GM19099 (cell line): ENCODE results near the gene TRAPPC12.

Experiments used
- POLR2A ChIP-seq: IDR thresholded peaks from 3 replicates; pipeline ENCODE4 v1.6.1; 2011; ENCODE audit warnings: low read depth; ENCODE audit not compliant: insufficient read length; ENCODE audit errors: extremely low read depth

TRAPPC12 gene

DNA sequence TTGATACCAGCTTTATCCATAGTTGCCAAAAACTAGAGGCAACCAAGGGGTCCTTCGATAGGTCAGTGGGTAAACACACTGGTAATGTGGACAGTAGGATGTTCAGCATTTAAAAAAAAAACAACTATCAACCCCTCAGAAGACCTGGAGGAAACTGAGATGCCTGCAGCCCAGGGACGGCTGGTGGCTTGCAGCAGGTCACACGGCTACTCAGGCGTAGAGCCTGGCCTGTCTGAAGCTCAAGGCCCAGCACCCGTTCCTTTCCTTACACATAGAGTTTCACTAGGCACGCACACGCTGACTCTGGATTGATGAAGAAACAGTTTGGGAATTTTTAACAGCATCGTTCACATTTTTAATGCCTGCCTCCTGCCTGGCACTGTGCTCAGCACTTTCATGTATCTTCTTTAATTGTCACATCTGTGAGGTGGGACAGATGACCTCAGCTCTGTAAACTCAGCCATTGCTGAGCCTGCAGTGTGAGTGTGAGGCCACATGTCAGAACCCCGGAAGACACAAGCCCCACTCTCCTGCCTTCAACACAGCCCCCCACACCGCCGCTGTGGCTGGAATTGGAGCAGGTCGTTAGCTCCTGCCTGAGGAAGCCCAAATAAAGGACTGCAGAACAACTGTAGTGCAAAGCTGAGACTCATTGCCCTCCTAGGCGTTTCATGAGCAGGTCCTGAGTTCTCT is 40.7 kb downstream of the TRAPPC12 start:
- no peak for TF ChIP-seq POLR2A

DNA sequence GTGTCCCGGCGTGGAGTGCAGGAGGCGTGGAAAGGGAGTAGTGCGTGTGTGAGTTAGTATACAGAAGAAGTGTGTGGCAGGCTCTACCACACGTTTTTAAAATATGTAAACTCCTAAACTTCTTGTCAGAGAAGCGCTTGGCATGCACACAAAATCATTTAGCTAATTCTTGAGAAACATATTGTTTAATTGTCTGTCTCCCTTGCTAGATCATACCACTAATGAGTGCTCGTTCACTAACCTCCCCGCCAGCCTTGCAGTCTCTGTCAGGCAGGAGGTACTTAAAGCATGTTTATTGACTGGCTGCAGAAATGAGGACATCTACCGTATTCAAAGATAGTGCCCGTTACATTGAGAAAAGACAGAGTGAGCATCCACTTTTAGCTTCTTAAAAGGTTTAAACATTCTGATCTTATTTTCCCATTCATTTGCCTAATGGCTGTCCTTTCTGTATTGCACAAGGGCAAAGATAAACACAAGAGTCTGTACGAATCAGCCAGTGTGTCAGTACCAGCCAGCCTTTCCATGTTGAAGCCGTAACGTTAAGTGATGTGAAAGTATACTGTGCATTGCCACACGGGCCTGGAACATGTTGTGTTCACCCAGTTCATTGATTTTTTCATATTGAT is 41.4 kb downstream of the TRAPPC12 start:
- no peak for TF ChIP-seq POLR2A

DNA sequence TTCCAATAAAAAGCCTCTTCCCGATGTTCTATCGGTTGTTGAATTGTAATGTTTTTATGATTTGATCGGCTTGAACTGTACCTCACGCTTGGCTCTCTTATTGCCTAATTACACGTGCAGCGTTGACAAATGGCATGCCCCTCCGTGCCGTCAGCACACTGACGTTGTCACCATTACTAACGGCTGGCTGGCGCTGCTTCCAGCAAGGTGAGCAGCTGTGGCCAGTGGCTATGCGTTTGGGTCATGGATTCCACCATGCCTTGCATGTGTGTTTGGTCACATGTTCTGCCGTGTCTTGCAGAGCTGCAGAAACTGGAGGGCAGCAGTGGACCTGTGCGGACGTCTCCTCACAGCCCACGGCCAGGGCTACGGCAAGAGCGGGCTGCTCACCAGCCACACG is 42.1 kb downstream of the TRAPPC12 start:
- TF ChIP-seq POLR2A: no peak

DNA sequence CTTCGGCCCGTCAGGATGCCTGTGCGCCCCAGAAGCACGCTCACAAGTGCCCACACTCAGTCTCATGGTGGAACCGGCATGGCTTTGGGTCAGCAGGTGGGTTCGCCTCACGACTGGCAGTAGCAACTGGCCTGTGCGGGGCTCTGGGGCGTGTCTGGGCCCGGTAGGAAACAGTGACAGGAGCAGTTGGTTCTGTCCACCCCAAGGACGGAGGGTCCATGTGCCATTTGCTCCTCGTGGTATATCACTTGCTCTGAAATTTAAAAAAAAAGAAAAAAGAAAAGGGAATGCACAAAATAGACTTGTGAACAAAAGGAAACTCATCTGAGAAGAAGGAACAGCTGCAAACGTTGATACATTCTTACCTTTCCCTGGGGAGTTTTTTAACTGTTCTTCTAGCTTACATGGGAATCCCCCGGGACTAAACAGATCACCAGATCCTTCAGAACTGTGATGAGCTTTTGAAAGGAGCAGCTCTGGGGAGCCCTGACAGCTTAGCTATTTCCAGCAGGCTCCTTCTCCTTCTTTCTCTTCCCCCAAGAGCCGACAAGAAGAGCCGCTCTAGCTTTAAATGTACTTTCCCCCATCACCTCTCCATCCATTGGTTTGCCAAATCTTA is 42.8 kb downstream of the TRAPPC12 start:
- no peak for TF ChIP-seq POLR2A

DNA sequence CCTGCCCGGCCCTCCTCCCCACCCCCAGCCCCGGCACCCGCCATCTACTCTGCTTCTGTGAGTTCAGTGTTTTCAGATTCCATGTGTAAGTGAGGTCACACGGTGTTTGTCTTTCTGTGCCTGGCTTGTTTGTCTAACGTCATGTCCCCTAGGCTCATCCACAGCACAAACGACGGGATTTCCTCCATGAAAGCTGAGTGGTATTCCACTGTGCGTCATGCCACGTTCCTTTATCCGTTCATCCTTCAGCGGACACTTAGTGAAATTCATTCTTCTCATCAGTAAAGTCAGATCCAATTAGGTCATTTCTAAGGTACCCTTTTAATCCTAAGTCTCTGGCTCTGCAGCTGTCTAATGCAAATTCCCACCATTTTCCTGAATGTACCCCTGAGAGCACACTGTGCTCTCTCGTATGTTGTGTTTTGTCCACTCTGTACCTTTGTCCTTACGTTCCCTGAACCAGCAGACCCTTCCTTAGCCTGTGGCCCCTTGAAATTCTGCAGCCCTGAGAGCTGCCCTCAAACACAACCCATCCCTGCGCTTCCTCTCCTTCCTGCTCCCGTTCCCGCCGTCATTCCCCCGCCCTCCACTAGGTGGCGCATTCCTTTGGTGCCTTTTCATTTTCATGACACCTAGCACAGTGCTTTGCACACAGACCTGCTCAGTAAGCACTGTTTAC is 44.1 kb downstream of the TRAPPC12 start:
- TF ChIP-seq POLR2A: no peak

DNA sequence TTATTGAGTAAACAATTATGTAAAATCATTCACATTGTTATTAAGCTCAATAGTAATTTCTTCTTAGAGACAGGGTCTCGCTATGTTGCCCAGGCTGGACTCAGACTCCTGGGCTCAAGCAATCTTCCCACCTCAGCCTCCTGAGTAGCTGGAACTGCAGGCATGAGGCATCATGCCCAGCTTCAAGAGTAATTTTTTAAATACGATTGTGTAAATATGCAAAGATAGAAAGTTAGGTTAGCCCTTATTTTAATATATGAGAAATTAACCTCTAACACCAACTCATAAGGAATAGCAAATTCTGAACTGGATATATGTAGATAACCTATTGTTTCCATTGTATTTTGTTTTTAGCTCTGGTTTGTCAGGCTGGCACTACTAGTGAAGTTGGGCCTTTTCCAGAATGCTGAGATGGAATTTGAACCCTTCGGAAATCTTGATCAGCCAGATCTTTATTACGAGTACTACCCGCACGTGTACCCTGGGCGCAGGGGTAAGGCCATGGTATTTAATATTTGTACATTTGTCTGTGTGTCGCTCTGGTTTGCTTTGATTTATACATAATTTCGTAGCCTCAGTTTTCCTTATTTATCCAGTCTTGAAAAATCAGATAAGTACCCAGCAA is 44.8 kb downstream of the TRAPPC12 start:
- TF ChIP-seq POLR2A: no peak

DNA sequence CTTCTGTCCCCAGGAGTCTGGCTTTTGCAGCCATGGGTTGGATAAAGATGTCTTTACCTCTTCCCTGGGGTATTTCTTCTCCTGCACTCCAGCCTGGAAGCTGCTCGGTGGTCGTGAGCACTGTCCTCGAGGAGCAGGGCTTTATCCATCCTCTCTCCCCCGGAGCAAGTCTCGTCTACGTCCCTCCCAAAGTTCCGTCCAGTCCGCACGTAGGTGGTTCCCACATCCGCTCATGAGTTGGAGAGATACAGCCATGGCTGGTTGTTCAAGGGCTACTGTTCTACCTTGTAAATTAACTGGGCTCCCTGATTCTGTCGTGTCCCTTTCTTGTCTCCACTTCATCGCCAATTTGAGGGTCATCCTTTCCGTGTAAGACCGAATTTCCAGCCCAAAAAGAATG is 47.1 kb downstream of the TRAPPC12 start:
- no peak for TF ChIP-seq POLR2A

DNA sequence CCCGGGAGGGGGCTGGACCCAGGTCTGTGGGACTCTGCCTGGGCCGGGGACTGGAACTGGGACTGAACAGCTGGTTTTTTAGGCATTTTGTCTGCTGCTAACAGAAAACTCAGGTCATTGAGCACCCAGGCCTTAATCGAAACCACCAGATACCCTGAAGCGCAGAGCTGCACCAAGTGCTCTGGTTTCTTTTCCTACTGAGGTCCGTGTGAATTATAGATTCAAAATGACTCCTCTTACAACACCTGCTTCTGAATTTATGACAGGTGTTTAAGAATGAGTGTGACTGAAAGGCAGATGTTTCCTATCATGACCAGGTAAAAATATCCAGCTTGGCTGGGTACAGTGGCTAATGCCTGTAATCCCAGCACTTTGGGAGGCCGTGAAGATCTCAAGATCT is 47.8 kb downstream of the TRAPPC12 start:
- TF ChIP-seq POLR2A: no peak

DNA sequence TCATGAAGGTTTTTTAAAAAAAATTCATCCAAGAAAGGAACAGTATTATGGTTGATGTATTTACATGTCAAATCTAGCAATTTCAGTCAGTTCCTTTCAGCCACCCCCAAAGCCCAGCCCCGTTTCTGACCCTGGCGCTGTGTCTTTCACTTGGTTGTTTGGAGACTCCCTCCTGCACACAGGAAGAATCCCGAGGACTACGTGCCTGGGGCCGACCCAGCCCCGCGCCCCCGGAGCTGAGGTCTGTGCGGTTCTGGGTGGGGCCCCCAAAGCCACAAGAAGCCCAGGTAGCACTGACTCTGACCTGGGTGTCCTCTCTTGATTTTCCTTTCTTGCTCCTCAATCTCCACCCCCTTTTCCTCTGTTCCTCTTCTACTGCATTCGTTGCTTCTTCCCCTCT is 49.1 kb downstream of the TRAPPC12 start:
- no peak for TF ChIP-seq POLR2A

DNA sequence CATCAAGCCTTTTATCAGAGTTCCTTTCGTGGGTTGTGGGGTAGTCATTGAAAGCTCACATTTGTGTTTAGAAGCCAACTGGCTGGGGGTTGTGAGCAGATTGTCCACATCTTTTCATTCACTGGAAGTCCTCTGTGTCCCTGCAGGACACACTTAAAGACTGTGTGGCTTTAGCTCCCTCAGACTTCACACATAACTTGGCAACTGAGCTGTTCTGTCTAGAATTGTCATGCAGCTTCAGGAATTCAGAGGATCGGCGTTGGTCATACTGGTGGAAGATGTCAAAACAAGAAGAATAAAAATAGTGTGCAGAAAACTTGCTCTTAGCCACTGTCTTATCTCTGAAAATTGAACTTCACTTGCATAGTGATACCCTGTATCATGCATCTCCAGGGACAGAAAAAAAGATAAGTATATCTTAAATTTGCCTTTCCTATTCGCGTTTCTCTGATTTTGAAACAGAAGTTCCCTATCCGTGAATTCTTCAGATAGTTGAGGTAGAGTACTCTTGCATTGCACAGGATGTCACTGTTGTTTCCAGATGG is 49.6 kb downstream of the TRAPPC12 start:
- TF ChIP-seq POLR2A: no peak

DNA sequence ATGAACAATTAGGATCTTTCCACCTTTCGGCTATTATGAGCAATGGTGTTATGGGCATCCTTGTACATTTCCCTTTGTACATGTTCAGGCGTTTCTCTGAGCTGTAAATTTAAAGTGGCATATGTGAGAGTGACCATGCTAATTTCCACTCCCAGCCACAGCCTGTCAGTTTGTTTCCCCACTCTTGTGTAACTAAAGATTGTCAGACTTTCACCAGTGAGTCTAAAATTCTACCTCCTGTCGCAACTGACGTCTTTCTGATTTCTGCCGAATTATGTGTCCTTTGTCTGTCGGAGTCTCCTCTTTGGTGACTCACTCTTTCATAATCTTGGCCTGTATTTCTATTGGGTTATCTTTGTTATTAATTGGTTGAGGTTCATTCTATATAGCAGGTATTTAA is 50.7 kb downstream of the TRAPPC12 start:
- no peak for TF ChIP-seq POLR2A

DNA sequence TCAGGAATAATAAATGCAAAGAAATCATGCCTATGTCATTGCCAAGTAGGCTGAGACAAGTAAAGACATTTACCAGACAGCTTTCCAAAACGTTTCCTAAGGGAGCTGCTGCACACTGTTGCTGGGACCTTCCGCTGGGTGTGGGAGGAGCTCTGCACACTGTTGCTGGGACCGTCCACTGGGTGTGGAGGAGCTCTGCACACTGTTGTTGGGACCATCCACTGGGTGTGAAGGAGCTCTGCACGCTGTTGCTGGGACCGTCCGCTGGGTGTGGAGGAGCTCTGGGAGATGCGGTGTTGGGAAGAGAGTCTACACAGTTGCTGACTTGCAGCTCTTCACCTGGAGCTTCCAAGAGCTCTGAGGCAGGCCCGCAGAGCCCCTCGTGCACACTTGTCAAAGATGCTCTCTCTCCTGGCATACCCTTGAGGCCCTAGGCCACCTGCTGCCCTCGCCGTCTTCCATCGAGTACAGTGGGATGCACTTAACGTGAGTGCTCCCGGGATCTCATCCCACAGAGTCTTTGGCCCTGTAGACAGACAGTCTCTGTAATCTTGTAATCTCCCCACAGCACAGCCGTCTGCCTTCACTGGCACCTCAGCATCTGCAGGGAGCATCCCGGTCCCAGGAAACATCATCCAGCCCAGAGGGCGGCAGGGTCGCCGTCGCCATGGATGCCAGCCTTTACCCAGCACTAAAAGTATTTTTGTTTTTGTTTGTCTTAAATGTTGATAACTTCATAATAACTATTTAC is 51.4 kb downstream of the TRAPPC12 start:
- no peak for TF ChIP-seq POLR2A

DNA sequence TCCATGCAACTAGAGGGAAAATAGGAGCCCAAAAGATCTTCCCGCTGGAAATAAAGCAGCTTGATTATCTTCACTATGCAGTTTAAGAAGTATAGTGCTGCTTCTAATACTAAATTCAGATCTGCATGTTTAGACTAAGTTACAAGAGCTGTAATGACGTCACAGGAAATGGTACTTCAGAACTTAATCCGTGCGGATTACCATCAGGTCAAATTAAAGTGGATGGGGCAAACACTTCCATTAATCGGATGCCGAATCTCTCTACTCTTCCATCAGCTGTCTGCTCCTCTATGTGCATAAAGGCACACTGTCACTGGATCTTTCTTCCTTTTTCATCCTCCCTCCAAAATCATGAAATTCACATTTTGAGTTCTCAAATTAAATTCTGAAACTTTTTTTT is 52.6 kb downstream of the TRAPPC12 start:
- no peak for TF ChIP-seq POLR2A

DNA sequence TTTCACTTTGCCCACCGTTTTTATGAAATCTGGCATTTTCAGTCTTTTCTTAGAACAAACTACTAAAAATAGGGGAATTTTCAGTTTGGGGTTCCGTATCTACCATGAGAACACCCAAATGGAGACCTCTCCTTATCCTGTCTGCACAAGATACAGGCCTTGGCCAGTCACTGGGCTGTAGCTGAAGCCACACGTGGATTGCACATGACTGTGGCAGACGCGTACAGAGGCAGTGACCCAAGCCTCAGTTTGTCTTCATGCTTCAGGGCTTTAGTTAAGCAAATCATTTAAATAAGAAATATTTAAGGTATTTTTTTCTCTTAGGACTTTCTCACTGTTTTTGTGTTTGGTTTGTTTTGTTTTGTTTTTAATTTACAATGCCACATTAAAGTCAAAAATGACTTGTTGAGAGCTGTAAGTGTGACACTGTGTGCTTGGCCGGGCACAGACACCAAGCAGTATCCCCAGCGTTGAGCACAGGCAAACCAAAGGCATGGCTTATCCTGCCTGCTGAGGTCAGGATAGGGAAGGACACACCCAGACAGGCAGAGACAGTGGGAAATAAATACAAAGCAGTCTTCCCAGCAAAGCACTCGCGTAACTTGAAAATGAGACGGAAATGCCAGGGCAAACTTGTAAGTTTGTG is 53.3 kb downstream of the TRAPPC12 start:
- no peak for TF ChIP-seq POLR2A

DNA sequence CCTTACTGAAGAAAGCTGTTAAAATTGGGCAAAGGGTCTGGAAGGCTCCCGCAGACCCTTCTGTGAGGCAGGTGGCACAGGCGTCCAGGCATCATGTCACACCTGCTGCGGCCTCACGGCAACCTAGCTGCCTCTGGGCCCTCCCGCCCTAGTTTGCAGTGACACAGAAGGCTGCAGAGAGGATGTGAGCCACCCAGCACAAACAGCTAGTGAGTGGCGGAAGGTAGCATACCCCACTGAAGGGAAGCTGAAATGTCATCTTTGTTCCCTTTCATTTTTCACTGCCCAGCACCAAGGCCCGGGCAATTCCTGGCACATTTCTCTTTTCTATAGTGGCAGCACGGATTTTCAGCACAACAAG is 53.8 kb downstream of the TRAPPC12 start:
- no peak for TF ChIP-seq POLR2A
